Measurements from ENCODE around the gene TPRA1.

TPRA1 gene

GRCh38 chr3:127604546-127605165 lies 14.1 kb upstream of the TPRA1 start:
- no peak overlapping the region for H3K9ac ChIP-seq (ENCODE audit: low read length in 2 of 2)
- H3K4me1 ChIP-seq (ENCODE audit: control insufficient read depth, insufficient read depth, low read length) = no peaks in the 10 kb centered on the region
- no peaks in the 10 kb centered on the region for H3K27me3 ChIP-seq (ENCODE audit: control insufficient read depth in 1 of 2, insufficient read depth in 2 of 2, low read length in 2 of 2)
- H3K27ac ChIP-seq (ENCODE audit: low read length) = no peak overlapping the region
- H3K36me3 ChIP-seq (ENCODE audit: control insufficient read depth in 2 of 2, insufficient read depth in 2 of 2, low read length in 2 of 2) = peaks cover 13 to 27% of the 10 kb centered on the region in 2 donors
- H3K9me3 ChIP-seq (ENCODE audit: control insufficient read depth in 2 of 2, low read length in 2 of 2) = no peaks in the 10 kb centered on the region
- H3K4me3 ChIP-seq (ENCODE audit: low read length in 2 of 2) = no peak overlapping the region

- H3K36me3 ChIP-seq (ENCODE audit: control insufficient read depth in 2 of 2, insufficient read depth in 2 of 2, low read length in 2 of 2) = peaks cover 11 to 25% of the 10 kb centered on the region in 2 donors
- no peaks in the 10 kb centered on the region for H3K27me3 ChIP-seq (ENCODE audit: control insufficient read depth in 1 of 2, insufficient read depth in 2 of 2, low read length in 2 of 2)
- no peaks in the 10 kb centered on the region for H3K4me1 ChIP-seq (ENCODE audit: control insufficient read depth, insufficient read depth, low read length)
- H3K27ac ChIP-seq (ENCODE audit: low read length) = no peak overlapping the region
- no peak overlapping the region for H3K9ac ChIP-seq (ENCODE audit: low read length in 2 of 2)
- no peaks in the 10 kb centered on the region for H3K9me3 ChIP-seq (ENCODE audit: control insufficient read depth in 2 of 2, low read length in 2 of 2)
- H3K4me3 ChIP-seq (ENCODE audit: low read length in 2 of 2) = no peak overlapping the region
Observed at GRCh38 chr3:127604035-127604434, 13.5 kb upstream of the TPRA1 start.

GRCh38 chr3:127600749-127601456 lies 10.4 kb upstream of the TPRA1 start:
- peaks cover 0 to 5% of the 10 kb centered on the region in 2 donors for H3K36me3 ChIP-seq (ENCODE audit: control insufficient read depth in 2 of 2, insufficient read depth in 2 of 2, low read length in 2 of 2)
- peaks cover 13% of the 10 kb centered on the region for H3K4me1 ChIP-seq (ENCODE audit: control insufficient read depth, insufficient read depth, low read length)
- no peaks in the 10 kb centered on the region for H3K9me3 ChIP-seq (ENCODE audit: control insufficient read depth in 2 of 2, low read length in 2 of 2)
- no peak overlapping the region for H3K9ac ChIP-seq (ENCODE audit: low read length in 2 of 2)
- no peak overlapping the region for H3K27ac ChIP-seq (ENCODE audit: low read length)
- no peaks in the 10 kb centered on the region for H3K27me3 ChIP-seq (ENCODE audit: control insufficient read depth in 1 of 2, insufficient read depth in 2 of 2, low read length in 2 of 2)
- H3K4me3 ChIP-seq (ENCODE audit: low read length in 2 of 2) = no peak overlapping the region

GRCh38 chr3:127598841-127599570 lies 8.5 kb upstream of the TPRA1 start:
- Histone ChIP-seq H3K4me3 (ENCODE audit: low read length in 2 of 2) (peak overlapping the region; percentile 62 to 75), H3K4me1 (ENCODE audit: control insufficient read depth, insufficient read depth, low read length) (peaks cover 13% of the 10 kb centered on the region), H3K36me3 (ENCODE audit: control insufficient read depth in 2 of 2, insufficient read depth in 2 of 2, low read length in 2 of 2) (no peaks in the 10 kb centered on the region), H3K9me3 (ENCODE audit: control insufficient read depth in 2 of 2, low read length in 2 of 2) (no peaks in the 10 kb centered on the region), H3K9ac (ENCODE audit: low read length in 2 of 2) (peak overlapping the region; percentile 66 to 70), H3K27ac (ENCODE audit: low read length) (peak overlapping the region; percentile 46), H3K27me3 (ENCODE audit: control insufficient read depth in 1 of 2, insufficient read depth in 2 of 2, low read length in 2 of 2) (no peaks in the 10 kb centered on the region)

DNA sequence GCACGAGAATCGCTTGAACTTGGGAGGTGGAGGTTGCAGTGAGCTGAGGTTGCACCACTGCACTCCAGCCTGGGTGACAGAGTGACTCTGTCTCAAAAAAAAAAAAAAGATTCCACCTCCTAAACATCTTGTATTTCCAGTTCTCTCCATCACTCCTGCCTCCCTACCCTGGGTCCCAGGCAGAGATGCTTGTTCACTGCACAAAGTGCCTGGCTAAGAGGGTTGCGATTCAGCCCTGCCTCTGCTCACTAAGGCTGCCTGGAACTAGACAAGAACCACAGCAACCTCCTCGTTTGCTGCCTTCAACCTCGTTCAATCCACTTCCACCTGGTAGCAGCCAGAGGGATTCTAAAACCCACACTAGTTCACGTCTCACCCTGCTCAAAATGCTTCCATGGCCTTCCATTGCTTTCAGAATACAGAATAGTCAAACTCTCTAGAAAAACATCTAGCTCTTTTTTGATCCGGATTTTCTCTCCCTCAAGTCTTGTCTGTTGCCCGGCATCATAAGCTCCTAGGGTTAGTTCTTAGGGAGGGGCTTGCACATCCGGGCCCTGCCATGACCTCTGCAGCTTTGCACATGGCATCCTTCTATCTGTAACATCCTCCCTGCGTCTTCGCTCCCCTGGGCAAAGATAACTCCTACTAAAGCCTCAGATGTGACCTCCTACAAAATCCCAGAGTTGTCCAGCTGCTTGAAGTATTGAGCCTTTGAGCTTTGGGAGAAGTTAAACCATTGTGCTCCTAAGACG lies 6.7 kb upstream of the TPRA1 start:
- Histone ChIP-seq H3K4me3 (ENCODE audit: low read length in 2 of 2) (no peak overlapping the region), H3K4me1 (ENCODE audit: control insufficient read depth, insufficient read depth, low read length) (peaks cover 13% of the 10 kb centered on the region), H3K36me3 (ENCODE audit: control insufficient read depth in 2 of 2, insufficient read depth in 2 of 2, low read length in 2 of 2) (no peaks in the 10 kb centered on the region), H3K27me3 (ENCODE audit: control insufficient read depth in 1 of 2, insufficient read depth in 2 of 2, low read length in 2 of 2) (no peaks in the 10 kb centered on the region), H3K9me3 (ENCODE audit: control insufficient read depth in 2 of 2, low read length in 2 of 2) (no peaks in the 10 kb centered on the region), H3K9ac (ENCODE audit: low read length in 2 of 2) (no peak overlapping the region), H3K27ac (ENCODE audit: low read length) (no peak overlapping the region)

GRCh38 chr3:127595303-127595702 lies 4.8 kb upstream of the TPRA1 start:
- Histone ChIP-seq H3K36me3 (ENCODE audit: control insufficient read depth in 2 of 2, insufficient read depth in 2 of 2, low read length in 2 of 2) (no peaks in the 10 kb centered on the region), H3K9ac (ENCODE audit: low read length in 2 of 2) (no peak overlapping the region), H3K4me3 (ENCODE audit: low read length in 2 of 2) (no peak overlapping the region), H3K27me3 (ENCODE audit: control insufficient read depth in 1 of 2, insufficient read depth in 2 of 2, low read length in 2 of 2) (no peaks in the 10 kb centered on the region), H3K4me1 (ENCODE audit: control insufficient read depth, insufficient read depth, low read length) (peaks cover 22% of the 10 kb centered on the region), H3K9me3 (ENCODE audit: control insufficient read depth in 2 of 2, low read length in 2 of 2) (no peaks in the 10 kb centered on the region), H3K27ac (ENCODE audit: low read length) (no peak overlapping the region)

GRCh38 chr3:127593178-127593577 lies 2.6 kb upstream of the TPRA1 start:
- no peaks in the 10 kb centered on the region for H3K36me3 ChIP-seq (ENCODE audit: control insufficient read depth in 2 of 2, insufficient read depth in 2 of 2, low read length in 2 of 2)
- no peaks in the 10 kb centered on the region for H3K27me3 ChIP-seq (ENCODE audit: control insufficient read depth in 1 of 2, insufficient read depth in 2 of 2, low read length in 2 of 2)
- no peak overlapping the region for H3K9ac ChIP-seq (ENCODE audit: low read length in 2 of 2)
- H3K9me3 ChIP-seq (ENCODE audit: control insufficient read depth in 2 of 2, low read length in 2 of 2) = no peaks in the 10 kb centered on the region
- H3K4me1 ChIP-seq (ENCODE audit: control insufficient read depth, insufficient read depth, low read length) = peaks cover 31% of the 10 kb centered on the region
- no peak overlapping the region for H3K4me3 ChIP-seq (ENCODE audit: low read length in 2 of 2)
- H3K27ac ChIP-seq (ENCODE audit: low read length) = no peak overlapping the region

DNA sequence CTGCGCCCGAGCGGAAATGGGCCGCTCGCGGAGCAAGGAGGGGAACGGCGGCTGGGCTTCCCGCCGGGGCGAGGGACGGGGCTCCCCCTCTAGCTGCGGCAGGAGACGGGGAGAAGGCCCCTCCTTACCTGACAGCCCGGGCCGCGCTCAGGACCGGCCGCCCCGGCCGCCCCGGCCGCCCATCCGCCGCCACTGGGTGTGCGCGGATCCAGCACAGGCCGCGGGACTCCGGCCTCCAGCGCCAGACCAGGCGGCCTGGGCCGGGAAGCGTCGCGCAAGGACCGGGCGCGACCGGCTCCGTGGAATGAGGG lies 296 bp downstream of the TPRA1 start:
- H3K36me3 ChIP-seq (ENCODE audit: control insufficient read depth in 2 of 2, insufficient read depth in 2 of 2, low read length in 2 of 2) = peaks cover 2 to 3% of the 10 kb centered on the region in 2 donors
- no peaks in the 10 kb centered on the region for H3K27me3 ChIP-seq (ENCODE audit: control insufficient read depth in 1 of 2, insufficient read depth in 2 of 2, low read length in 2 of 2)
- H3K9ac ChIP-seq (ENCODE audit: low read length in 2 of 2) = peak overlapping the region; percentile 87 to 95
- peak overlapping the region; percentile 76 for H3K27ac ChIP-seq (ENCODE audit: low read length)
- peak overlapping the region; percentile 87 to 90 for H3K4me3 ChIP-seq (ENCODE audit: low read length in 2 of 2)
- peaks cover 43% of the 10 kb centered on the region for H3K4me1 ChIP-seq (ENCODE audit: control insufficient read depth, insufficient read depth, low read length)
- no peaks in the 10 kb centered on the region for H3K9me3 ChIP-seq (ENCODE audit: control insufficient read depth in 2 of 2, low read length in 2 of 2)

DNA sequence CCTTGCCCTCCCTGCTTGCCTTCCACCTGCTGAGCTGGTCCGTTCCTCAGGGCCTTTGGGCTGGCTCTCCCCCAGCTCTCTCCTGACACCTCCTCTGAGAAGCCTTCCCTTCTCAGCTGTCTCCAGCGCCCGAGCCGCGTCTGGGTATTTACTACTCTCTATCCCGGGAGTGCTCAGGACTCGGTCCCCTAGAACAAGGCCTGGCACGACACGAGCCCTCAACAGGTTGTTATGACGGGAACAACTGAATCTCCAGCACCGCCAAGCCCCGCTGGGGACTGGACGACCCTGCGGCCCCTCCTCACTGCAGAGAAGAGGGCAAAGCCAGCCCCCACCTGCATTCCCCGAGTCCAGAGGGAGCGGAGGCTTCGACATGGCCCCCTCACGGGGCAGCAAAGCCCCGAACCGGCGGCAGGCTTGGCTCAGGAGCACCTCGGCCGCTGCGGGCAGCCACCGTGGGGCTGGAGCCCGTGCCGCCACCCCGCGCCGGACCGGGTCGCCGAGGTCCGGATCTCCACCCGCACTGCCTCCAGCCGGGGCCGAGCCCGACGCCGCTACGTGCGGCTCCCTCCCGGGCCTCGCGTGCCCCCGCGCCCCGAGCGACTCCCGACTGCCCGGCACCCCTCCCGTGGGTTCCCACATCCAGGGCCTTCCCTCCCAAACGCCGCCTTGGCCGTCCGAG lies 792 bp downstream of the TPRA1 start:
- Histone ChIP-seq H3K27me3 (ENCODE audit: control insufficient read depth in 1 of 2, insufficient read depth in 2 of 2, low read length in 2 of 2) (no peaks in the 10 kb centered on the region), H3K9me3 (ENCODE audit: control insufficient read depth in 2 of 2, low read length in 2 of 2) (no peaks in the 10 kb centered on the region), H3K4me3 (ENCODE audit: low read length in 2 of 2) (peak overlapping the region; percentile 87 to 90), H3K9ac (ENCODE audit: low read length in 2 of 2) (peak overlapping the region; percentile 87 to 95), H3K27ac (ENCODE audit: low read length) (peak overlapping the region; percentile 76), H3K4me1 (ENCODE audit: control insufficient read depth, insufficient read depth, low read length) (peaks cover 43% of the 10 kb centered on the region), H3K36me3 (ENCODE audit: control insufficient read depth in 2 of 2, insufficient read depth in 2 of 2, low read length in 2 of 2) (peaks cover 2 to 3% of the 10 kb centered on the region in 2 donors)

All from stomach smooth muscle (tissue), 2 donors.